ENCODE results near the gene RAD17. TPM values are rescaled to one million over a fixed set of nuclear protein-coding genes. Genes with fewer than 3 reads are reported as not detected.
"Not testable (repeated sequence)": the region's sequence is repeated elsewhere in the genome, so short reads cannot be mapped to it uniquely, and the experiment has no call there.

RAD17 gene, protein sequence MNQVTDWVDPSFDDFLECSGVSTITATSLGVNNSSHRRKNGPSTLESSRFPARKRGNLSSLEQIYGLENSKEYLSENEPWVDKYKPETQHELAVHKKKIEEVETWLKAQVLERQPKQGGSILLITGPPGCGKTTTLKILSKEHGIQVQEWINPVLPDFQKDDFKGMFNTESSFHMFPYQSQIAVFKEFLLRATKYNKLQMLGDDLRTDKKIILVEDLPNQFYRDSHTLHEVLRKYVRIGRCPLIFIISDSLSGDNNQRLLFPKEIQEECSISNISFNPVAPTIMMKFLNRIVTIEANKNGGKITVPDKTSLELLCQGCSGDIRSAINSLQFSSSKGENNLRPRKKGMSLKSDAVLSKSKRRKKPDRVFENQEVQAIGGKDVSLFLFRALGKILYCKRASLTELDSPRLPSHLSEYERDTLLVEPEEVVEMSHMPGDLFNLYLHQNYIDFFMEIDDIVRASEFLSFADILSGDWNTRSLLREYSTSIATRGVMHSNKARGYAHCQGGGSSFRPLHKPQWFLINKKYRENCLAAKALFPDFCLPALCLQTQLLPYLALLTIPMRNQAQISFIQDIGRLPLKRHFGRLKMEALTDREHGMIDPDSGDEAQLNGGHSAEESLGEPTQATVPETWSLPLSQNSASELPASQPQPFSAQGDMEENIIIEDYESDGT
- polyA plus RNA-seq (2013, experiment 1 of 2; ENCODE audit: insufficient read length), result 21.0 TPM
- 22.9 TPM for polyA plus RNA-seq (2013, experiment 2 of 2; ENCODE audit: insufficient read length)

DNA sequence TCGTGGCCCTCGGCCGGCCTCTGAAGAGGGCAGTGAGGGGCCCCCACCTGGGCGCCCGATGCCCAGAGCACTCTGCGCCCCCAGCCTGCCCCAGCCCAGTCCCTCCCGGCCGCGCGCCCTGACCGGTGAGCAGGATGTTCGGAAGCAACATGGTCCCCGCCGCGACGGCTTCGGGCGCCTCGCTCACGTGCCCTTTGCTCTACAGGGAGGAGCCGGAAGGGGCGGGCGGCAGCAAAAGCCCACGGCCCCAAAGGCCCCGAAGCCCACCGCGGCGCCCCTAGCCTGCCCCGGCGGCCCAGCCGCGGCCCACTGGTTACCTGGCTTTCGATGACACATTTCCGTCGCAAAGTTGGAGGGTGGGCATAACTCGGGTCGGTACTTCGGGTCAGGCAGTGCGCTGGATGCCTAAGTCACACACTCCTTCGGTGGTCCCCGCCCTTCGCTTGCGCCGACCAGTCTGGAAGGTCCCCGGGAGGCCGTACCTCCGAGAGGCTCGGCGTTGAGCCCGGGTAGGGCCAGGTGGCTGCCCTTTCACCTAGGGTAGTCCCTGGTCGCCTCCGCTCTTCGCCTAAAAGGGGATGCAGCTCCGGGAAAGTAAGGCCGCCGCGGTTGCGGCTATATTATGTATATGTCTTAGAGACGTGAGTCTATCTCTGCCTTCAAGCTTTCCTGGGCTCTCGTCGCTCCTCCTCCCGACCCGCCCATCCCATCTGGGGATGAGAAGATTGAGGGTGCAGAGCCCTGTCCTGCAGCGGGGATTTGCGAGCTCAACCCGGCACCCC lies at the start of gene RAD17, which contains the start of the genes AK6 and TAF9:
Gene RAD17, plus strand, starts transcription at position 479 of the 782 bp plus-strand sequence. CDS start 2,391 bp downstream, outside the sequence.
Gene AK6, minus strand, starts transcription at position 181 of the 782 bp plus-strand sequence. Its CDS starts 30 bp downstream, at position 151.
Gene TAF9, minus strand, starts transcription at position 181 of the 782 bp plus-strand sequence. CDS start 3,783 bp downstream, outside the sequence.
- peak; percentile 91 for DNase-seq

DNA sequence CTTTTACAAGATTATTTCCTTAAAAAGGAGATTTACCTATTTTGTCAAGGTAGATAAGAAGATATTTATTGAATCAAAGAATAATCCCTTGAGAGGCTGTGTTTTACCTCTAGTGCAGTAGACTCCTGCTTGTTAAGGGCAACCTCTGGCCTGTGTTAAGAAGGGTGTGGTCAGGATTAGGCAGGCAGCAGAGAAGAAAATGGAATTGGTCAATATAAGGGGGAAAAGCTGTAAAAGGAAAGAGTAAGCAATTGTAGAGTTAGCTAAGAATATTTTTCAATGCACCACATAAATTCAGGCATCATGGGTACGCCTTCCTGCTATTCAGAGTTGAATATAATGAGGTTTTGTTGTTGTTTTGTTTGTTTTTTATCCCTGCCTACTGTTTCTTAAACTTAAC lies 43.3 kb upstream of the RAD17 start:
- no peak for DNase-seq

DNA sequence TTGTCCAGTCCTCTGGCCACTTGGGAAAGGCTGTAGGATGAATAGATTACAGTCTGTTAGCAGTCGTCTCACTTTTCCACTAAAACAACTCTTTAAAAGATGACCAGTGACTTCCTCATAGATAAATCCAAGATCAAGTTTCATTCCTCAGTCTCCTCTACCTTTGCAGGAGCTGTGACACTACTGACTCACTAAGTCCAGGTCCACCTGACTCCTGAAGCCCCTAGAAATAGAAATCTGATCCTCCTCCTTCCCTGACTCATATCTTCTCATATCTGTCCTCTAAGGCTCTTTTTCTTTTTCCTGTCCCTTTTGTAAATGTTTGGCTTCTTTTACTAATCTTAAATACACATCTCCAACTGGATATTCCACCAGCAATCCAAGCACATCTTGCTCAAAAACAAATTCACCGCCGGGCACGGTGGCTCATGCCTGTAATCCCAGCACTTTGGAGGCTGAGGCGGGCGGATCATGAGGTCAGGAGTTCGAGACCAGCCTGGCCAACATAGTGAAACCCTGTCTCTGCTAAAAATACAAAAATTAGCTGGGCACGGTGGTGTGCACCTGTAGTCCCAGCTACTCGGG lies 39.6 kb upstream of the RAD17 start:
- no peak for DNase-seq

DNA sequence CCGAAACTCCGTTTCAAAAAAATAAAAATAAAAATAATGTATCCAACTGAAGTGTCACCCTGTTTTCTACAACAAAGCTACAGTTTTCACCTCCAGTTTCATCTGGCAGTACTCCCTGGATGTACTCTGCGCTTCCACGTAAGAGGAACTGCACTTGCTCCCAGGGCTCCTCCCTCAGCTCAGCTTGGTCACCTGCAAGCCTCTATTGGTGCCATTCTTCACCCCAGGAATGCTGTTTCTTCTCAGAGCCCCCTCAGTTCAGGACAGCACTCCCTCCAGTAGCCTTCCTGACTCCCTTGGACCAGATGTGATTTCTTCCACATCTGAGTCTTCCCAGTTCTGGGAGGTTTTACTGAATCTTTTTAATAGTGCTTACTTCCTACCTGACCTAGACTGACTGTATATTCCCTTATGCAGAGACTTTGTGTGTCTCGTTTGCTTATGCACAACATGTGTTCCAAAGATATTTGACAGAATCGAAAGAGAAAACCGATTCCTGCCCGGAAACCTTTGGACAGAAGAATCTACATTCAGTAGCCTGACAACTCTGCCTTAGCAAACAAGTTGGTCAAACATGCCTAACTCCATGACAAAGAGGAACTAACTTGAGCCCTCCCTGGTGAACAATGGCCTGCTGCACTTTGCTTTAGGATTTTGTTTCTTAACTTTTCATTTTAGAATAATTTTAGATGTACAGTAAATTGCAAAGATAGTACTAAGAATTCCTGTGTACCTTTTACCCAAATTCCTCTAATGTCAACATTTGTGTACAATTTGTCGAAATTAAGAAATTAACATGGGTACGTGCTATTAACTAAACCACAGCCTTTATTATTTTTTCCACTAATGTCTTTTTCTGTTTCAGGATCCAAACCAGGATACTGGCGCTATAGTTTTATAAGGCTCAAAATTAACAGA lies 37.8 kb upstream of the RAD17 start:
- no peak for DNase-seq

DNA sequence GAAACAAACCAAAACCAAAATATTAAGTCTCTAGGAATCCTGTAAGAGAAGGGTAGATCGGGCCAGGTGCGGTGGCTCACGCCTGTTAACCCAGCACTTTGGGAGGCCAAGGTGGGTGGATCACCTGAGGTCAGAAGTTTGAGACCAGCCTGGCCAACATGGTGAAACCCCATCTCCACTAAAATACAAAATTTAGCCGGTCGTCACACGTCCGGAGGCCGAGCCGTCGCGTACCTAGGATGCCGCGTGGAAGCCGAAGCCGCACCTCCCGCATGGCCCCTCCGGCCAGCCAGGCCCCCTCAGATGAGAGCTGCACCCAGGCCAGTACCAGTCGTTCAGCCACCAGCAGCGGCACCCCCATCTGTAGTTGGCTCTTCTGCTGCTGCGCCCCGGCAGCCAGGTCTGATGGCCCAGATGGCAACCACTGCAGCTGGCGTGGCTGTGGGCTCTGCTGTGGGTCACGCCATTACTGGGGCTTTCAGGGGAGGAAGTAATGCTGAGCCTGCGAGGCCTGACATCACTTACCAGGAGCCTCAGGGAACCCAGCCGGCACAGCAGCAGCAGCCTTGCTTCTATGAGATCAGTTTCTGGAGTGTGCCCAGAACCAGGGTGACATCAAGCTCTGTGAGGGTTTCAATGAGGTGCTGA lies 35.8 kb upstream of the RAD17 start:
- not testable (repeated sequence) for DNase-seq

DNA sequence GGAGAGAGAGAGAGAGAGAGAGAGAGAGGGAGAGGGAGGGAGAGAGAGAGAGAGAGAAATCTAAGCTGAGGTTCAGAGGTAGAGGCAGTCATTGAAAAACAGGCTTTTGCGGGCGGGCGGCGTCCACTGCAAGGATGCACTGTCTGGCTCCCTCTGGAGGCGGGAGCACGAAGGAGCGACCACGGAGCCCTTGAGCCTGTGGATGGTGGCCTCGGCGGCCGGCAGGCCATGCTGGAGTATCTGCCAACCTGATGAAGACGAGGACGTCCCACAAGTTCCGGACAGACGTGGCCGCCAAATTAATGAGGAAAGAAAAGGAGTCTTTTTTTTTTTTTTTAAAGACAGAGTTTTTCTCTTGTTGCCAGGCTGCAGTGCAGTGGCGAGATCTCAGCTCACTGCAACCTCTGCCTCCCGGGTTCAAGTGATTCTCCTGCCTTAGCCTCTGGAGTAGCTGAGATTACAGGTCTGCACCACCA lies 34.8 kb upstream of the RAD17 start:
- DNase-seq, result peak; percentile 78

DNA sequence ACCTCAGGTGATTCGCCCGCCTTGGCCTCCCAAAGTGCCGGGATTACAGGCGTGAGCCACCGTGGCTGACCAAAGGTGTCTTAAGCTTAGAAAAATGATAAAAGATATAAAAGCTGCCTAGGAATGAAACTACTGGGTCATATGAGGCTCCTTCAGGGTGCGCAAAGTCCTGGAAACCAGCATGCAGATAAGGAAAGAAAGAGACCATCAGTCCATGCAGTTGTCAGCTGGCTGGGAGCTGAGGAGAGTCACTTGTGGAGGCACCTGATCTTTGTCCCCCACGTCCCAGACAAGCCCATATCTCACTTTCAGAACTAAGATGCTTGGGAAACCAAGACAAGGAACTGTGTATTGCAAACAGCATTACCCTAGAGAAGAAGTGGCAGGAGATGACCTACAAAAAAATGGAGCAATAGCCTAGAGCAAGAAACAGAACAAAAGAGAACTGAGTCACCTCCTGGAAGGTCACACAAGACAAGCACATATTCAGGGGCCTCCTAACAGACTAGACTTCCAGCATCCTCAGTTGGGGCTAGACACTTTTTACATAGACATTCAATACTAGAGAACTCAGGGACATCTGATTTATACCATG lies 34.2 kb upstream of the RAD17 start:
- no peak for DNase-seq

DNA sequence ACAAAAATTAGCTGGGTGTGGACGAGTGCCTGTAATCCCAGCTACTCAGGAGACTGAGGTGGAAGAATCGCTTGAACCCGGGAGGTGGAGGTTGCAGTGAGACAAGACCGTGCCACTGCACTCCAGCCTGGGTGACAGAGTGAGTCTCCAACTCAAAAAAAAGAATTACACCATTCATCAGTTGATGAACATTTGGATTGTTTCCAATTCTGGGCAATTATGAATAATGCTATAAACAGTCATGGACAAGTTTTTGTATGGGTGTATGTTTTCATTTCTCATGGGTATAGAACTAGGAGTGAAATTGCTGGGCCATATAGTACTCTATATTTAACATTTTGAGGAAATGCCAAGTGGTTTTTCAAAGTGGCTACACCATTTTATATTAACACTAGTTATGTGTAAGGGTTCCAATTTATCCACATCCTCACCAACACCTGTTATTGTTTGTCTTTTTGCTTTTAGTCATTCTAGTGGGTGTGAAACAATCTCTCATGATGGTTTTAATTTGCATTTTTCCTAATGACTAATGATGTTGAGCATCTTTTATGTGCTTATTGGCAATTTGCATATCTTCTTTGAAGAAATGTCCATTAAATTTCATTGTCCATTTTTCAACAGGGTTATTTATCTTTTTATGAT lies 28.0 kb upstream of the RAD17 start:
- DNase-seq, result peak; percentile 26

DNA sequence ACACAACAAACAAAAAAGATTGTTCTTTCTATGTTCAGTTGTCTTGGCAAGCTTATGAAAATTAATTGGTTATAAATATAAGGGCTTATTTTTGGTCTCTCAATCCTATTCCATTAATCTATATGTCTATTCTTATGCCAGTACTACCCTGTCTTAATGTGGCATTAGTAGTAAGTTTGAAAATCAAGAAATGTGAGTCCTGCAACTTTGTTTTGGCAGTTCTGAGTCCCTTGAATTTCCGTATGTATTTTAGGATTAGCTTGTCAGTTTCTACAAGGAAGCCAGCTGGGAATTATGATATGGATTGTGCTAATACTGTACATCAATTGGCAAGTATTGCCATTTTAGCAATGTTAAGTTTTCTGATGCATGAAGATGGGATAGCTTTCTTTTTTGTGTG lies 26.5 kb upstream of the RAD17 start:
- no peak for DNase-seq

DNA sequence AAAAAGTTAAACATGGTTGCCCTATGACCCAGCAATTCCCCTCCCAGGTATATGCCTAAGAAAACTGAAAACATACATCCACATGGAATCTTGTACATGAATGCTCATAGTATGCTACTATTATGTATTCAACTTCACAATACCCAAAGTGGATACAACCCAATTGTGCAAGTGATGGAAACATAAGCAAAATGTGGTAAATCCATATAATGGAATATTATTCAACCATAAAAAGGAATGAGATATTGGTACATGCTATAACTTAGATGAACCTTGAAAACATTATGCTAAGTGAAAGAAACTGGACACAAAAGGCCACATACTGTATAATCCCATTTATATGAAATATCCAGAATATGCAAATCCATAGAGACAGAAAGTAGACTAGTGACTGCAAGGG lies 19.0 kb upstream of the RAD17 start:
- DNase-seq, result no peak

DNA sequence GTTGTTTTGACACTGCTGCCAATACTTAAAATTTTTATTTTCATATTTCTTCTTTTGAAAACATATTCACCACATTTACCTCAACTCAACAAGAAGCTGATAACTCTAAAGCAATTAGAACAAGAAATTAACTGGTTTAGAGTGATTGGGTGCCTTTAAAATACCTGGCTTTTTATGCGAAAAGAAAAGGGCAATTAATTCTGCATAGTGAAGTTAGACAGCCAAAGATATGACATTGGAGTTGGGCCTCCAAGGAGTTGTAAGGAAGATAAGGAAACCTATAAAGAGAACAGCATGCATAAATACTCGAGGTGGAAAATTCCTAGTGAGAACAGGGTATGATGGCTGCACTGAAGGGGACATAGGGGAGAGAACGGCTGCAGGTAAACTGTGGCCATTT lies 9.9 kb upstream of the RAD17 start:
- no peak for DNase-seq

DNA sequence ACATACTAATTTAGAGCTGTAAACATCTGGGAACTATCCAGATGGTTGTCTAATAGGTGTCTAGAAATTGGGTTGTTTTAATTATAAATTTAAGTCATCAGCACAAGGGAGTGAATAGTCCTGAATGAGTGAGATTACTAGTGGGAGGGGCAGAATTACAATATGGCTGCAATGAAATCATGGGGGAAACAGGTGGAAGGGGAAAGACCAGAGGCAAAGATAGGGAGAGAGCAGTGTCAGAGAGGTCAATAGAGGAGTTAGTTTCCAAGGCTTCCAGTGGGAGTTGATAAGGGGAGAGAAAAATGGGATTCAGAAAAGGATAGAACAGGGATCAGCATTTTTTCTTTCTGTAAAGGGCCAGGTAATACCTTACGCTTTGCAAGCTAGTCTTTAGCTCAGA lies 9.2 kb upstream of the RAD17 start:
- DNase-seq, result no peak

DNA sequence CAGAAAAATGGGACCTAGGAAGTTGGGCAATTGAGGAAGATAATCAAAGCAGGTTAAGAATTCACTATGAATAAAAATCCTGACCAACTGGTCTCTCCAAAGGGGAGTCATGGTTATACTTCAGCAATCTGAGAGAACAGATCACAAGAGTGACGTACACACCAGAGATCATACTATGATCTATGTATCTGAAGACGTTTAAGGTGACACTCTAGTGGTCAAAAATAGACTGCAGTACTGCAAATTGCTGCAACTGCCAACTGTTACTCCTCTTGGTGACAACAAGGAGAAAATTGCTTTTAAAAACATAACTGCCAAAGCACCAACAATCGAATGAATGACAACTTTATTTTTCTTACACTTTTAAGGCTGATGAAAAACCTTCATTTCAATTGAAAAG lies 5.2 kb upstream of the RAD17 start:
- DNase-seq, result peak; percentile 16

DNA sequence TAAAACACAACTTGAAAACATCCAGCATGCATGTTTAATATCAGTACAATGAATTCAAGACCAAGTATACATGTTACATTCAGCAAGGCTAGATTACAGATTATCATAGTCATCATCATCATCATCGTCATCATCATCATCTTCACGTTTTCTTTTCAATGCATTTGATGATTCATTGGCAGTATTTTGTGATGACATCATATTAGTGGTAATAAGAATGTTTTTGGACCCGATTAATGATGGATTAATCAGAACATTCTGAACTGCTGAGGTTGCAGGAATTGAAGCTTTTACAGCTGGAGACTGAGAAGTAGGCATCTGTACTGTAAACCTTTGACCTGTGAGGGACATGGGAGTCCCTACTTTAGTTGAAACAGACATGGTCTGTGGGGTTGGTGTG lies 4.8 kb upstream of the RAD17 start:
- no peak for DNase-seq

DNA sequence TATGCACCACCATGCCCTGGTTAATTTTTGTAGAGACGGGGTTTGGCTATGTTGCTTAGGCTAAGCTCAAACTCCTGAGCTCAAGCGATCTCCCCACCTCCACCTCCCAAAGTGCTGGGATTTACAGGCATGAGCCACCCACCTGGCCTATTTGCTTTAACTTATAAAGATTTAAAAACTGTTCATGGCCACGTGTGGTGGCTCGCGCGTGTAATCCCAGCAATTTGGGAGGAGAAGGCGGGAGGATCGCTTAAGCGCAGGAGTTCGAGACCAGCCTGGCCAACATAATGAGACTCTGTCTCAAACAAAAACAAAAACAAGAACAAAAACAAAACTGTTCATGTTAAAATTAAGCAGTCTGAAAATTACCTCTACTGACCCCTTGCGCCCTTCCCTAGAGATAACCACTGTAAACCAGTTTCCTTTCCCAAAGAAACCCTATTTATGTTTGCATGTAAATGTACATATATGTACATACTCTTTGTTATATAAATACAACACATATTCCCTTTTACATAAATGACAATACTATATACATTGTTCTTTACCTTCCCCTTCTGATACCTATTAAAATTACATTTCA lies 1.8 kb upstream of the RAD17 start:
- no peak for DNase-seq

DNA sequence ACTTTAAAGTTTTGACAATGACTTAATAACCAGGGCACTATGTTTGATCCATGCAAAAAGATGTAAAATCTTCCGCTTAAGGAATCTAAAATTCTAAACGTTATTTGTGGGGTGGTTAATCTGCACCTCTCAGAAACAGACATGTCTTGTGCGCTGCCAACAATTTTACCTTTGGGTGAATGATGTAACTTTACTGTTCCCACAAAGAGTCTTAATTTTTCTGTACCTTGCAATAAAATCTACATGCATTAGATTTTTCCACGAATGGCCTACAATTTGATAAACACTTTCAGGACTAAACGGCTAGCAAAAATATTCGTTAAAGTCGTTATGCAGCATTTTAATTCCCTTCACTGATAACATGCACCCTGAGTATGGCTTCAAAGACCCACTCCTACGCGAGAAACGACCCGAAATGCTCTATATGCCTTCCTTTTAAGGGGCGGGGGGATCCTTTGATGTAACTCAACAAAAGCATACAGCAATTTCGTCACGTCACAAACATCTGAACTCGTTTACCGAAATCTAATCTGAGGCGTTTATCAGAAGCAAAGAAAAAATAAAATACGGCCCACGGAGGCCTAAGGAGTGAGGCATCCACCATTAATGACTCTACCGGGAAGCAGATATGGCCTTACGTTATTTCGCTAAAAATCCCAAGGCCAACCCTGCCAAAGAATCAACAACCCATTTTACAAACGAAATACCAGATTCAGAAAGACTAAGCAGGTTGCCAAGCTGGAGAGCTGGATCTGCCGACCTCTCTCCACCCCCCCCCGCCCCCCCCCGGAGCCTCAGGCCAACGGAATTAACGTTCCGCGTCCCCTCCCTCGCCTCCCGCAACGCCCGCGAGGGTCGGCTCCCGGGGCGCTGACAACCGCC lies 919 bp upstream of the RAD17 start:
- DNase-seq, result no peak

DNA sequence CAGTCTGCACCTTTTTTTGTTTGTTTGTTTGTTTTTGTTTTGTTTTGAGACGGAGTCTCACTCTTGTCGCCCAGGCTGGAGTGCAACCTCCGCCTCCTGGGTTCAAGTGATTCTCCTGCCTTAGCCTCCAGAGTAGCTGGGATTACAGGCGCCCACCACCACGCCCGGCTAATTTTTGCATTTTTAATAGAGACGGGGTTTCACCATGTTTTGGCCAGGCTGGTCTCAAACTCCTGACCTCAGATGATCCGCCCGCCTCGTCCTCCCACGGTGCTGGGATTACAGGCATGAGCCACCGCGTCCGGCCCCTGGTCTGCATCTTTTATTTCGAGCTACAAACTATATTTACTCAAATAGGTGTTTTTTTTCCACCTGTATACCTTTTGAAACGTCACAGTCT lies 717 bp downstream of the RAD17 start:
- not testable (repeated sequence) for DNase-seq

DNA sequence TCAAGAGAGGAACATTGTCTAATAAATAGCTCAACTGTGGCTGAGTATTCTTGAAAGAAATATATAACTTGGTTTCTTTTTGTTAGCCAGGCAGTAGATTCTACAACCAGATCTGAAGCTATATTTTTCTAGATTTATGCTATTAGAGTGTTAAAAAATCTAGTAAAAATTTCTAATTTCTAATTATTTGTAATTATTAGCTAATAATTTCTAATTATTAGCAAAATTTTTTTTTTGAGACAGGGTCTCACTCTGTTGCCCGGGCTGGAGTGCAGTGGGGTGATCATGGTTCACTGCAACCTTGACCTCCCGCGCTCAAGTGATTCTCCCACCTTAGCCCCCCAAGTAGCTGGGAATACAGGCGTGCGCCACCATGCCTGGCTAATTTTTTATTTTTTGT lies 2.8 kb downstream of the RAD17 start:
- DNase-seq, result no peak
